PC-9 (cell line): ENCODE data around the gene WDHD1. TPM values are rescaled to one million over a fixed set of nuclear protein-coding genes. Genes with fewer than 3 reads are reported as not detected.

ENCODE experiments used
- Bru-seq: library from RNA; stranded (reverse); fragments of 400-500 nt; gene quantifications from one replicate; lab custom pipeline; 2021; lab: Mats Ljungman, UMichigan
- BruChase-seq, 2 experiments: library from RNA; stranded (reverse); fragments of 400-500 nt; gene quantifications; one replicate each; lab custom pipeline; 2021; lab: Mats Ljungman, UMichigan
- BruUV-seq: library from RNA; stranded (reverse); fragments of 400-500 nt; replicated peaks from 2 replicates; lab custom pipeline; 2021; lab: Mats Ljungman, UMichigan
- CTCF ChIA-PET: fragments of 300-600 bp; sonication (Branson Sonifier 250); formaldehyde crosslinking; loops from one replicate; lab custom pipeline; 2022; ENCODE audit warnings: antibody characterized with exemption; lab: Charles Lee
- POLR2A ChIA-PET: fragments of 300-600 bp; sonication (Branson Sonifier 250); formaldehyde crosslinking; loops from one replicate; lab custom pipeline; 2022; ENCODE audit warnings: antibody characterized with exemption; ENCODE audit not compliant: unreplicated experiment; lab: Charles Lee
- DNase-seq, 2 experiments: peaks; one replicate each; pipeline versions ENCODE4 v3.0.0 to v3.0.0-alpha.2; 2015 to 2022; ENCODE audit warnings: mixed read lengths in 1 of 2
- H2AFZ ChIP-seq: fragments of 200-600 bp; sonication (generic); 2 replicates; pipeline ENCODE4 v1.8.1; 2017; ENCODE audit warnings: antibody characterized with exemption
- H3F3A ChIP-seq: fragments of 200-600 bp; sonication (generic); 2 replicates; pipeline ENCODE4 v1.8.1; 2017; ENCODE audit warnings: antibody characterized with exemption, mild to moderate bottlenecking, low read depth; ENCODE audit not compliant: insufficient read depth
- H3K27ac ChIP-seq: fragments of 200-600 bp; sonication (generic); 2 replicates; pipeline ENCODE4 v1.6.1; 2016; ENCODE audit warnings: mixed run types
- H3K27me3 ChIP-seq: fragments of 200-600 bp; sonication (generic); 2 replicates; pipeline ENCODE4 v1.6.1; 2016; ENCODE audit warnings: low read depth, mixed run types; ENCODE audit not compliant: insufficient read depth
- H3K36me3 ChIP-seq: fragments of 200-600 bp; sonication (generic); 2 replicates; pipeline ENCODE4 v1.6.1; 2016; ENCODE audit warnings: low read depth, mixed run types
- H3K4me1 ChIP-seq: fragments of 200-600 bp; sonication (generic); replicated peaks from 2 replicates; pipeline ENCODE4 v1.6.1; 2016; ENCODE audit warnings: mixed run types; ENCODE audit not compliant: insufficient read depth
- H3K4me2 ChIP-seq: fragments of 200-600 bp; sonication (generic); 2 replicates; pipeline ENCODE4 v1.6.1; 2017; ENCODE audit warnings: mixed run types
- H3K4me3 ChIP-seq: fragments of 200-600 bp; sonication (generic); 2 replicates; pipeline ENCODE4 v1.6.1; 2016; ENCODE audit warnings: mixed run types
- H3K79me2 ChIP-seq: fragments of 200-600 bp; sonication (generic); 2 replicates; pipeline ENCODE4 v1.6.1; 2017; ENCODE audit warnings: low read depth, mixed run types
- H3K9me2 ChIP-seq: fragments of 200-600 bp; sonication (generic); 2 replicates; pipeline ENCODE4 v1.8.1; 2017; ENCODE audit warnings: mild to moderate bottlenecking; ENCODE audit not compliant: insufficient read depth
- H3K9me3 ChIP-seq: fragments of 200-600 bp; sonication (generic); 2 replicates; pipeline ENCODE4 v1.8.1; 2016; ENCODE audit warnings: low read depth; ENCODE audit not compliant: insufficient read depth
- H4K20me1 ChIP-seq: fragments of 200-600 bp; sonication (generic); 2 replicates; pipeline ENCODE4 v1.8.1; 2017; ENCODE audit not compliant: insufficient read depth
- EZH2 ChIP-seq: fragments of 200-600 bp; sonication (generic); IDR thresholded peaks from 2 replicates; pipeline ENCODE4 v1.8.0; 2017; ENCODE audit warnings: antibody characterized with exemption, low read depth
- intact Hi-C: fragments of 100-400 bp; cut with micrococcal nuclease; formaldehyde crosslinking; loops from one replicate; pipeline ENCODE4 v1.10.0; 2022; ENCODE audit not compliant: unreplicated experiment
- long read RNA-seq: library from polyadenylated mRNA; stranded (forward); transcript quantifications from one replicate; pipeline ENCODE4 v2.0.0, GENCODE V29; 2022
- total RNA-seq: library from RNA; stranded (reverse); gene quantifications from 2 replicates; pipeline ENCODE4 v1.2.3, GENCODE V29; 2021
- TF ChIP-seq, protein P1 (sequence below): fragments of 200-600 bp; sonication (generic); conservative IDR thresholded peaks from 2 replicates; pipeline ENCODE4 v1.6.1; 2017; ENCODE audit warnings: mixed run types, antibody characterized with exemption, mild to moderate bottlenecking, moderate library complexity

Gene WDHD1, protein sequence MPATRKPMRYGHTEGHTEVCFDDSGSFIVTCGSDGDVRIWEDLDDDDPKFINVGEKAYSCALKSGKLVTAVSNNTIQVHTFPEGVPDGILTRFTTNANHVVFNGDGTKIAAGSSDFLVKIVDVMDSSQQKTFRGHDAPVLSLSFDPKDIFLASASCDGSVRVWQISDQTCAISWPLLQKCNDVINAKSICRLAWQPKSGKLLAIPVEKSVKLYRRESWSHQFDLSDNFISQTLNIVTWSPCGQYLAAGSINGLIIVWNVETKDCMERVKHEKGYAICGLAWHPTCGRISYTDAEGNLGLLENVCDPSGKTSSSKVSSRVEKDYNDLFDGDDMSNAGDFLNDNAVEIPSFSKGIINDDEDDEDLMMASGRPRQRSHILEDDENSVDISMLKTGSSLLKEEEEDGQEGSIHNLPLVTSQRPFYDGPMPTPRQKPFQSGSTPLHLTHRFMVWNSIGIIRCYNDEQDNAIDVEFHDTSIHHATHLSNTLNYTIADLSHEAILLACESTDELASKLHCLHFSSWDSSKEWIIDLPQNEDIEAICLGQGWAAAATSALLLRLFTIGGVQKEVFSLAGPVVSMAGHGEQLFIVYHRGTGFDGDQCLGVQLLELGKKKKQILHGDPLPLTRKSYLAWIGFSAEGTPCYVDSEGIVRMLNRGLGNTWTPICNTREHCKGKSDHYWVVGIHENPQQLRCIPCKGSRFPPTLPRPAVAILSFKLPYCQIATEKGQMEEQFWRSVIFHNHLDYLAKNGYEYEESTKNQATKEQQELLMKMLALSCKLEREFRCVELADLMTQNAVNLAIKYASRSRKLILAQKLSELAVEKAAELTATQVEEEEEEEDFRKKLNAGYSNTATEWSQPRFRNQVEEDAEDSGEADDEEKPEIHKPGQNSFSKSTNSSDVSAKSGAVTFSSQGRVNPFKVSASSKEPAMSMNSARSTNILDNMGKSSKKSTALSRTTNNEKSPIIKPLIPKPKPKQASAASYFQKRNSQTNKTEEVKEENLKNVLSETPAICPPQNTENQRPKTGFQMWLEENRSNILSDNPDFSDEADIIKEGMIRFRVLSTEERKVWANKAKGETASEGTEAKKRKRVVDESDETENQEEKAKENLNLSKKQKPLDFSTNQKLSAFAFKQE
- total RNA-seq (27.9 and 34.3 TPM in 2 replicates), Bru-seq, nascent RNA (percentile 81 among the genes with signal in this experiment), BruChase-seq, experiment 1, labeled RNA remaining after a 2-hour chase (percentile 69 among the genes with signal in this experiment), BruChase-seq, experiment 2, labeled RNA remaining after a 6-hour chase (percentile 79 among the genes with signal in this experiment)
- long read RNA-seq, full-length matches to known transcripts: 18 of 36 reads
- long read RNA-seq, partial matches to known transcripts: 3 of 36 reads
- long read RNA-seq, other reads (novel, unspliced or antisense): 15 of 36 reads

DNA sequence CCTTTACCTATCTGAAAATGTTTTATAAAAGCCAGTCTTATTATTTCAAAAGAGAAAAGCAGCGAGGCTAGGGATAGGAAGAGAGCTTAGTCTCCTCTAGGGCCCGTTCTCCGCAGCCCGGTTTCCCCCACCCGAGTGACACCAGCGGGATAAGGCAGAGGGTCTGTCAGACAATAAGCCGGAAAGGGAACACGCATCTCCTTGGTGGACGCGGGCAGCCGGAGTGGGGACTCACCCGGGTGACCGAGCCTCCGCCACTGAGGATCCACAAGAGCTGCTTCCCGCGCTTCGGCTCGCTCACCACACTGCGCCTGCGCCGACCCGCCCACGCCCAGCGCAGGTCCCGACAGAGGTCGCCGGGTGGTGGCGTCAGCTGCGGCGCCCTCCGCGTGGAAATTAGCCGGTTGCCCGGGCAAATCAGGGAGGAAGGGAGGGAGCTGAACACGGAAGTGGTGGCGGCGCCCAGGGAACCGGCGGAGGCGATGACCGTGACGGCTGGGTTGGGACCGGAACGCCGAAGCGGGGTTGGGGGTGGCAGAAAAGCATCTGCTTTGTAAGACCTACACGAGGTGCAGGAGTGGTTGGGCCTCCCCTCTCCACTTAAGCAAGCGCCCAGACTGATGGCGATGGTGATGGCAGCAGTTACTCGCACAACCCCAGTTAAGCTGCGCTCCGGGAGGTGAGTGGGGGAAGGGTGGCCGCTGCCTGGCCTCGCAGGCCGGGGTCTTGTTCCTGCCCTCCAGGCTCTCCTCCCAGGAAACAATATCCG lies at the start of gene WDHD1, which contains the start of gene SOCS4:
WDHD1 (minus strand) TSS at position 307 of the 769 bp plus-strand sequence. CDS start 312 bp downstream, outside the sequence.
SOCS4 (plus strand) TSS at position 444 of the 769 bp plus-strand sequence. CDS start 15,806 bp downstream, outside the sequence.
- CTCF ChIA-PET: interaction anchor here (0.6 to 1.6 kb wide), 2 partner anchors 25 to 478 kb away, joined by 3 to 5 read pairs; partner anchors contain the start of gene MAPK1IP1L
- Histone ChIP-seq H3F3A (no peaks in the 10 kb centered on the region; the same call in 1 of the 2 replicates), H3K9me3 (no peaks in the 10 kb centered on the region), H3K4me2 (peak within 1 kb of the TSS; percentile 88), H4K20me1 (peaks cover 9% of the 10 kb centered on the region; the same call in 1 of the 2 replicates), H2AFZ (peak within 1 kb of the TSS; percentile 99), H3K9me2 (no peaks in the 10 kb centered on the region), H3K4me1 (peaks cover 26% of the 10 kb centered on the region), H3K79me2 (peaks cover 66% of the 10 kb centered on the region), H3K27ac (peak within 1 kb of the TSS; percentile 45), H3K27me3 (no peaks in the 10 kb centered on the region), H3K36me3 (0 out of 2 replicates have a peak, but pooled peaks cover 4% of the 10 kb centered on the region), H3K4me3 (peak within 1 kb of the TSS; percentile 80)
- DNase-seq: peak; percentile 83 to 96
- POLR2A ChIA-PET: interaction anchor here (0.6 to 1.4 kb wide), 3 partner anchors 24 to 517 kb away, joined by 3 to 6 read pairs (median 4); partner anchors contain the start of genes CGRRF1, LGALS3 and MAPK1IP1L
- no TSS peak for BruUV-seq
- intact Hi-C loops: no loop called here
- TF ChIP-seq EZH2: no peak
- TF ChIP-seq, protein P1, sequence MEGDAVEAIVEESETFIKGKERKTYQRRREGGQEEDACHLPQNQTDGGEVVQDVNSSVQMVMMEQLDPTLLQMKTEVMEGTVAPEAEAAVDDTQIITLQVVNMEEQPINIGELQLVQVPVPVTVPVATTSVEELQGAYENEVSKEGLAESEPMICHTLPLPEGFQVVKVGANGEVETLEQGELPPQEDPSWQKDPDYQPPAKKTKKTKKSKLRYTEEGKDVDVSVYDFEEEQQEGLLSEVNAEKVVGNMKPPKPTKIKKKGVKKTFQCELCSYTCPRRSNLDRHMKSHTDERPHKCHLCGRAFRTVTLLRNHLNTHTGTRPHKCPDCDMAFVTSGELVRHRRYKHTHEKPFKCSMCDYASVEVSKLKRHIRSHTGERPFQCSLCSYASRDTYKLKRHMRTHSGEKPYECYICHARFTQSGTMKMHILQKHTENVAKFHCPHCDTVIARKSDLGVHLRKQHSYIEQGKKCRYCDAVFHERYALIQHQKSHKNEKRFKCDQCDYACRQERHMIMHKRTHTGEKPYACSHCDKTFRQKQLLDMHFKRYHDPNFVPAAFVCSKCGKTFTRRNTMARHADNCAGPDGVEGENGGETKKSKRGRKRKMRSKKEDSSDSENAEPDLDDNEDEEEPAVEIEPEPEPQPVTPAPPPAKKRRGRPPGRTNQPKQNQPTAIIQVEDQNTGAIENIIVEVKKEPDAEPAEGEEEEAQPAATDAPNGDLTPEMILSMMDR: no peak

DNA sequence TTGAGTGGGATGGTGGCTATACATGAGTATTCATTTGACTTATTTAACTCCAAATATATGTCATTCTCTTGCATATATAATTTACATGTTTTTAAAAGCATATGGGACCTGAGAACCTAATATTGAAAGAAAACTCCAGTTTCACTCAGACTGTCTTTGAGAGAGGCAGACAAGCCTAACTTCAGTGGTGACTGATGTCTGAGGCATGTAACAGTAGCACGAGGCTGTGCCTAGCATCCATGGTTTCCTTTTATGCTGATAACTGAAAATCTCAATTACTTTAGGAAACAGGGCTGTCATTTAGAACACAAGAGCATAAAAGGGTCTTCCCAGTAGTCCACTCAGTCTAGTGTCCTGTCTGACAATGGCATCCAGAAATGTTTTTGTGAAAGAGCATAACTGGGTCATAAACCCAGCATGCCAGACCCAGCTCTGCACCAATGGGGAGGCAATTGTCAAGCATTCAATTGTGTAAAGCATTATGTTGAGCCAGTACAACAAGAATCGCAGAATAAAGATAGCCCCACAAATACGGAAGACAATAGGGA lies 48.8 kb upstream of the WDHD1 start:
- H4K20me1 ChIP-seq: no peaks in the 10 kb centered on the region
- H3K27me3 ChIP-seq: no peaks in the 10 kb centered on the region
- intact Hi-C loops: loop anchor here (2.0 kb wide), 1 partner anchor 25 kb away; the partner anchor contains the start of gene MAPK1IP1L
- H3K4me1 ChIP-seq: peaks cover 11% of the 10 kb centered on the region
- H3K36me3 ChIP-seq: no peaks in the 10 kb centered on the region
- POLR2A ChIA-PET: no interaction called here
- no peak overlapping the region for H3K4me2 ChIP-seq
- no peaks in the 10 kb centered on the region for H3K9me3 ChIP-seq
- no peak overlapping the region for H3K27ac ChIP-seq
- peaks cover 2% of the 10 kb centered on the region; the same call in 1 of the 2 replicates for H3F3A ChIP-seq
- BruUV-seq: no TSS peak
- TF ChIP-seq EZH2: no peak
- TF ChIP-seq, protein P1: no peak
- no peak overlapping the region for H3K4me3 ChIP-seq
- H3K9me2 ChIP-seq: no peaks in the 10 kb centered on the region
- DNase-seq: no peak
- CTCF ChIA-PET: no interaction called here
- no peaks in the 10 kb centered on the region for H3K79me2 ChIP-seq
- no peak overlapping the region for H2AFZ ChIP-seq
